KMS-11 (cell line): ENCODE measurements around the gene HBZ.

ENCODE experiments used
- H2AFZ ChIP-seq: fragments of 200-600 bp; sonication (generic); 2 replicates; pipeline ENCODE4 v1.6.1; 2016; ENCODE audit warnings: antibody characterized with exemption, mixed run types, low read depth
- H3K27ac ChIP-seq: fragments of 200-600 bp; sonication (generic); 2 replicates; pipeline ENCODE4 v1.6.1; 2016; ENCODE audit warnings: mild to moderate bottlenecking, mixed run types
- H3K27me3 ChIP-seq: fragments of 200-600 bp; sonication (generic); 2 replicates; pipeline ENCODE4 v1.6.1; 2017; ENCODE audit warnings: mild to moderate bottlenecking, low read depth, mixed run types, moderate library complexity; ENCODE audit not compliant: insufficient read depth
- H3K36me3 ChIP-seq: fragments of 200-600 bp; sonication (generic); 2 replicates; pipeline ENCODE4 v1.6.1; 2017; ENCODE audit warnings: mild to moderate bottlenecking, mixed run types; ENCODE audit not compliant: insufficient read depth
- H3K4me1 ChIP-seq: fragments of 200-600 bp; sonication (generic); 2 replicates; pipeline ENCODE4 v1.6.1; 2016; ENCODE audit warnings: mild to moderate bottlenecking, low read depth, mixed run types; ENCODE audit not compliant: poor library complexity, severe bottlenecking
- H3K4me2 ChIP-seq: fragments of 200-600 bp; sonication (generic); 2 replicates; pipeline ENCODE4 v1.7.0; 2016; ENCODE audit warnings: mild to moderate bottlenecking, mixed run types
- H3K4me3 ChIP-seq: fragments of 200-600 bp; sonication (generic); IDR thresholded peaks from 2 replicates; pipeline ENCODE4 v1.6.1; 2017; ENCODE audit warnings: low read depth, low read length, mixed read lengths; ENCODE audit not compliant: insufficient read depth
- H3K79me2 ChIP-seq: fragments of 200-600 bp; sonication (generic); 2 replicates; pipeline ENCODE4 v1.6.1; 2016; ENCODE audit warnings: low read depth, mixed run types; ENCODE audit not compliant: insufficient read depth
- H3K9ac ChIP-seq: fragments of 200-600 bp; sonication (generic); 2 replicates; pipeline ENCODE4 v1.6.1; 2016; ENCODE audit warnings: mild to moderate bottlenecking, mixed run types
- H4K20me1 ChIP-seq: fragments of 200-600 bp; sonication (generic); 2 replicates; pipeline ENCODE4 v1.6.1; 2016; ENCODE audit warnings: mild to moderate bottlenecking, mixed run types; ENCODE audit not compliant: insufficient read depth
- TF ChIP-seq, protein P1 (sequence below): fragments of 200-600 bp; sonication (generic); conservative IDR thresholded peaks from 2 replicates; pipeline ENCODE4 v1.6.1; 2017; ENCODE audit warnings: low read depth, mild to moderate bottlenecking, antibody characterized with exemption, low read length, moderate library complexity, mixed read lengths

Gene HBZ

GRCh38 chr16:140175-140857 lies 12.1 kb upstream of the HBZ start:
- TF ChIP-seq, protein P1, sequence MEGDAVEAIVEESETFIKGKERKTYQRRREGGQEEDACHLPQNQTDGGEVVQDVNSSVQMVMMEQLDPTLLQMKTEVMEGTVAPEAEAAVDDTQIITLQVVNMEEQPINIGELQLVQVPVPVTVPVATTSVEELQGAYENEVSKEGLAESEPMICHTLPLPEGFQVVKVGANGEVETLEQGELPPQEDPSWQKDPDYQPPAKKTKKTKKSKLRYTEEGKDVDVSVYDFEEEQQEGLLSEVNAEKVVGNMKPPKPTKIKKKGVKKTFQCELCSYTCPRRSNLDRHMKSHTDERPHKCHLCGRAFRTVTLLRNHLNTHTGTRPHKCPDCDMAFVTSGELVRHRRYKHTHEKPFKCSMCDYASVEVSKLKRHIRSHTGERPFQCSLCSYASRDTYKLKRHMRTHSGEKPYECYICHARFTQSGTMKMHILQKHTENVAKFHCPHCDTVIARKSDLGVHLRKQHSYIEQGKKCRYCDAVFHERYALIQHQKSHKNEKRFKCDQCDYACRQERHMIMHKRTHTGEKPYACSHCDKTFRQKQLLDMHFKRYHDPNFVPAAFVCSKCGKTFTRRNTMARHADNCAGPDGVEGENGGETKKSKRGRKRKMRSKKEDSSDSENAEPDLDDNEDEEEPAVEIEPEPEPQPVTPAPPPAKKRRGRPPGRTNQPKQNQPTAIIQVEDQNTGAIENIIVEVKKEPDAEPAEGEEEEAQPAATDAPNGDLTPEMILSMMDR = no peak
- Histone ChIP-seq H2AFZ (no peak overlapping the region), H3K79me2 (peaks cover 12% of the 10 kb centered on the region), H3K9ac (no peak overlapping the region), H3K4me1 (peaks cover 5% of the 10 kb centered on the region), H3K27ac (no peak overlapping the region), H3K4me3 (no peak overlapping the region), H3K27me3 (peaks cover 17% of the 10 kb centered on the region; the same call in 1 of the 2 replicates), H4K20me1 (no peaks in the 10 kb centered on the region), H3K36me3 (no peaks in the 10 kb centered on the region), H3K4me2 (no peak overlapping the region)

- Histone ChIP-seq H2AFZ (no peak overlapping the region), H3K9ac (no peak overlapping the region), H3K36me3 (no peaks in the 10 kb centered on the region), H3K27ac (no peak overlapping the region), H3K4me2 (no peak overlapping the region), H3K79me2 (peaks cover 6% of the 10 kb centered on the region), H3K4me1 (peaks cover 3% of the 10 kb centered on the region), H4K20me1 (no peaks in the 10 kb centered on the region), H3K4me3 (no peak overlapping the region), H3K27me3 (peaks cover 31% of the 10 kb centered on the region; the same call in 1 of the 2 replicates)
- TF ChIP-seq, protein P1 = no peak
Observed at GRCh38 chr16:142405-142967, 10.0 kb upstream of the HBZ start.

DNA sequence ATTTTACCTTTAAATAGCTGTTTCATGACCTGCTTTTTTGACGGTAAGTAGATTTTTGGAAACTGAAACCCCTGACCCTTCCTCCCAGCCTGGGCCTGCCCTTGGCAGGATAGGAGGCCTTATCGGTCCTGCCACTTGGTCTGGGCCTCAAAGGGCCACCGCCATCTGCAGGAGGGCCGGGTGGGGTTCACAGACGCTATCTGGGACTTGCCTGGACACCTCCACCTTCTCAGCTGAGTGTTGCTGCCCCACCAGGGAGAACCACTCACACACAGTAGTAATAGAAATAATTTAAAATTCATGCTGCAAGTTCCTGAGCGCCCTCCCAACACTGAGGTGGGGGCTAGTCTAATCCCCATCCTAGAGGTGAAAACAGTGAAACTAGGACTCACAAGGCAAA lies 9.4 kb upstream of the HBZ start:
- Histone ChIP-seq H3K4me1 (no peaks in the 10 kb centered on the region), H4K20me1 (no peaks in the 10 kb centered on the region), H3K9ac (no peak overlapping the region; the same call in 1 of the 2 replicates), H3K36me3 (no peaks in the 10 kb centered on the region), H3K4me3 (no peak overlapping the region), H3K27me3 (peaks cover 36% of the 10 kb centered on the region; the same call in 1 of the 2 replicates), H3K4me2 (no peak overlapping the region), H3K79me2 (no peaks in the 10 kb centered on the region), H3K27ac (no peak overlapping the region), H2AFZ (no peak overlapping the region)
- TF ChIP-seq, protein P1 = no peak

DNA sequence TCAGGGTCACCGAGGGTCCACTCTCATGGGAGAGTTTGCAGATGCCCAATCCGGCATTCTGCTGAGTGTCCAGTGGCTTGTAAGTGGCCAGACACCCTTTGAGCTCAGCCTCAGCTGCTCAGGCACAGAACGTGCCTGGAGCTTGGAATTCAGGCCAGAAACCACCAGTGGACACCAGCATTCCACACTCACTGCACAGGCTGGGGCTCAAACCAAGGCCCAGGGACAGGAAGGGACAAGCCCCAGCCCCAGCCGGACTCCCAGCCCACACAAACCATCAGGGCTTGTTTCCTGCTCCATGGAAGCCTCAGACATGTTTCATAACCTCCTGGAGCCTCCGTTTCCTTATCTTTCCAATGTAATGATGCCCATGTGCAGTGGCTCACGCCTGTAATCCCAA lies 9.0 kb upstream of the HBZ start:
- Histone ChIP-seq H3K27me3 (peaks cover 40% of the 10 kb centered on the region; the same call in 1 of the 2 replicates), H3K4me1 (no peaks in the 10 kb centered on the region), H3K4me3 (no peak overlapping the region), H3K27ac (no peak overlapping the region), H3K79me2 (no peaks in the 10 kb centered on the region), H3K36me3 (no peaks in the 10 kb centered on the region), H3K9ac (no peak overlapping the region), H3K4me2 (no peak overlapping the region), H4K20me1 (no peaks in the 10 kb centered on the region), H2AFZ (no peak overlapping the region)
- TF ChIP-seq, protein P1 = no peak
